ENCODE data around the gene GYG2.

GRCh38 chrX:2781226-2781571 is 47.5 kb upstream of the GYG2 start:
- no peak for TF ChIP-seq CTCF (IDR thresholded peaks at IDR 0.05)
- no peak for TF ChIP-seq POLR2AphosphoS5 (IDR thresholded peaks at IDR 0.05)

Data from breast epithelium (tissue), 3 donors.